GM12864 (cell line): ENCODE data around the gene SH2B3.

Source experiments
- DNase-seq: peaks from one replicate; pipeline ENCODE4 v3.0.0-alpha.2; 2011; ENCODE audit warnings: low read depth
- H3K4me3 ChIP-seq: 2 replicates; pipeline ENCODE4 v1.5.1; 2011; ENCODE audit warnings: mild to moderate bottlenecking, low read depth, low read length, control low read depth
- CTCF ChIP-seq: IDR thresholded peaks from 2 replicates; pipeline ENCODE4 v1.5.1; 2011; ENCODE audit warnings: low read depth, mild to moderate bottlenecking, moderate library complexity, low read length, control low read depth, inconsistent platforms; ENCODE audit errors: missing control alignments

SH2B3 gene

GRCh38 chr12:111436266-111436665 is 30.5 kb downstream of the SH2B3 start:
- no peak for DNase-seq
- H3K4me3 ChIP-seq: no peak overlapping the region
- no peak for TF ChIP-seq CTCF

GRCh38 chr12:111436811-111437210 is 31.1 kb downstream of the SH2B3 start:
- TF ChIP-seq CTCF: no peak

GRCh38 chr12:111437816-111438454 is 32.2 kb downstream of the SH2B3 start:
- no peak for DNase-seq
- TF ChIP-seq CTCF: no peak
- H3K4me3 ChIP-seq: no peak overlapping the region

More at GRCh38 chr12:111436811-111437210, 31.1 kb downstream of the SH2B3 start:
- DNase-seq: no peak
- no peak overlapping the region for H3K4me3 ChIP-seq

- TF ChIP-seq CTCF: no peak
- DNase-seq: no peak
- no peak overlapping the region for H3K4me3 ChIP-seq
These were observed 32.8 kb downstream of the SH2B3 start for GRCh38 chr12:111438481-111438880.

GRCh38 chr12:111439657-111440151 is 34.0 kb downstream of the SH2B3 start:
- no peak for DNase-seq
- TF ChIP-seq CTCF: no peak
- no peak overlapping the region for H3K4me3 ChIP-seq

GRCh38 chr12:111440152-111440551 is 34.4 kb downstream of the SH2B3 start:
- no peak for TF ChIP-seq CTCF
- DNase-seq: no peak
- no peak overlapping the region for H3K4me3 ChIP-seq

- DNase-seq: no peak
- no peak for TF ChIP-seq CTCF
- no peak overlapping the region for H3K4me3 ChIP-seq
These were observed 34.9 kb downstream of the SH2B3 start for GRCh38 chr12:111440631-111441030.
